Uterus (tissue), 2 donors: ENCODE data around the gene FBXW2.

Experiments
- CTCF ChIP-seq, 4 experiments: fragments of 200-600 bp in 2 of 4; fragments of 450-650 bp in 2 of 4; sonication (generic) in 2 of 4; IDR thresholded peaks; one replicate each; pipeline ENCODE4 v1.5.1; 2016 to 2019; ENCODE audit warnings: antibody characterized with exemption in 4 of 4, mild to moderate bottlenecking in 2 of 4, moderate library complexity in 1 of 4
- POLR2A ChIP-seq, 2 donors: fragments of 450-650 bp; IDR thresholded peaks; one replicate each; pipeline ENCODE4 v1.6.1; 2016; ENCODE audit warnings: antibody characterized with exemption in 2 of 2, mild to moderate bottlenecking in 1 of 2, moderate library complexity in 1 of 2

GRCh38 chr9:120776788-120777187 is 16.4 kb downstream of the FBXW2 start:
- no peak for TF ChIP-seq CTCF (IDR thresholded peaks at IDR 0.05)
- no peak for TF ChIP-seq POLR2A (IDR thresholded peaks at IDR 0.05)
